ENCODE results near the gene ZBTB17. TPM values are rescaled to one million over a fixed set of nuclear protein-coding genes. Genes with fewer than 3 reads are reported as not detected.

The ZBTB17 gene
- total and polyA plus RNA-seq, 12 donors: 16.4 to 54.9 (median 20.8) TPM

- H3K4me1 ChIP-seq: peaks cover 29 to 48% (median 45%) of the 10 kb centered on the region in 9 donors
- H3K36me3 ChIP-seq: peaks cover 0 to 60% (median 51%) of the 10 kb centered on the region in 9 donors
- H3K4me3 ChIP-seq: no peak overlapping the region
- TF ChIP-seq CTCF (IDR thresholded peaks at IDR 0.05): no peak
- peak overlapping the region in 5 of 10 donors; percentile 82 to 94 (median 90) for H3K27ac ChIP-seq
- intact Hi-C loops (cut with DNase I): no loop called here
- 93 to 95% methylated on average over 10 of the region's 10 CpGs for WGBS, 2 donors
- ATAC-seq (no peak), DNase-seq (no peak)
- no peaks in the 10 kb centered on the region for H3K9me3 ChIP-seq
- no peaks in the 10 kb centered on the region for H3K27me3 ChIP-seq
Measured at GRCh38 chr1:15947382-15948090, 28.4 kb downstream of the ZBTB17 start.

- WGBS, 2 donors: 88 to 90% methylated on average over 18 of the region's 18 CpGs
- no peak for DNase-seq
- TF ChIP-seq CTCF (IDR thresholded peaks at IDR 0.05): no peak
- intact Hi-C loops (cut with DNase I): no loop called here
- Histone ChIP-seq H3K27me3 (no peaks in the 10 kb centered on the region), H3K9me3 (no peaks in the 10 kb centered on the region), H3K27ac (no peak overlapping the region), H3K36me3 (peaks cover 0 to 68% (median 59%) of the 10 kb centered on the region in 9 donors), H3K4me1 (peaks cover 29 to 41% (median 37%) of the 10 kb centered on the region in 9 donors), H3K4me3 (no peak overlapping the region)
- ATAC-seq: no peak
Measured at GRCh38 chr1:15946571-15947381, 29.1 kb downstream of the ZBTB17 start.

- intact Hi-C loops (cut with DNase I): no loop called here
Measured at GRCh38 chr1:15945832-15946448, 30.0 kb downstream of the ZBTB17 start.

More at GRCh38 chr1:15945832-15946448, 30.0 kb downstream of the ZBTB17 start:
- Histone ChIP-seq H3K27me3 (no peaks in the 10 kb centered on the region), H3K4me3 (no peak overlapping the region), H3K4me1 (peaks cover 21 to 32% (median 29%) of the 10 kb centered on the region in 9 donors), H3K36me3 (peaks cover 0 to 76% (median 67%) of the 10 kb centered on the region in 9 donors), H3K27ac (no peak overlapping the region), H3K9me3 (no peaks in the 10 kb centered on the region)
- ATAC-seq: no peak
- WGBS, 2 donors: 94 to 96% methylated on average over 17 of the region's 17 CpGs
- no peak for DNase-seq
- no peak for TF ChIP-seq CTCF (IDR thresholded peaks at IDR 0.05)

Data from heart right ventricle (tissue), 16 donors.